ENCODE data around the gene KLHL13. TPM values are rescaled to one million over a fixed set of nuclear protein-coding genes. Genes with fewer than 3 reads are reported as not detected.

Gene KLHL13
- total RNA-seq, 1 experiment from 2014 or later, result 4.2 TPM

DNA sequence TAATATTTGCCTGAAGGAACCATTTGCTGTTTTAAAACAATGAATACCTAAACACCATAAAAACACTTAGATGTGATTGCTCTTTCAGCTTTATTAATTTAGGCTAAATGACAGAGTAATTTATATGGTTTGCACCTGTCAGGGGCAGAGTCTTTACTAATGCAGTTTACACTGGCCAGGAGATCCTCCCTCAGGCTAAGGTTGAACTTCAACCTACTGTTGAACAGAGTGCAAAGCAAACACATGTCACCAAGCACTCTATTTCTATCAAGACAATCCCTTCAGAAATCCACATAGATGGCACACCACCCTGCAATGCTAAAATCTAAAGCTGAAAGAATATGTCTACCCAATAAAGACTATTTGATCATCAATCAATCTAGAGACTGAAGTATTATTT lies 147.3 kb downstream of the KLHL13 start:
- Histone ChIP-seq H3K9ac (ENCODE audit: low read length) (no peak overlapping the region), H3K36me3 (ENCODE audit: control insufficient read depth in 1 of 2, insufficient read depth in 2 of 2, low read length in 2 of 2) (no peaks in the 10 kb centered on the region), H3K4me2 (ENCODE audit: low read length) (no peak overlapping the region), H3K27ac (ENCODE audit: low read depth, low read length) (no peak overlapping the region), H2AFZ (ENCODE audit: low read depth, low read length, poor library complexity, severe bottlenecking) (no peak overlapping the region), H4K20me1 (ENCODE audit: insufficient read depth) (no peaks in the 10 kb centered on the region), H3K4me1 (ENCODE audit: control insufficient read depth in 1 of 2, insufficient read depth in 2 of 2, low read length in 2 of 2) (no peaks in the 10 kb centered on the region), H3K4me3 (replicated peaks in 1 of 2; ENCODE audit: low read depth in 1 of 2, low read length in 2 of 2) (no peak overlapping the region), H3K9me2 (ENCODE audit: insufficient read depth) (no peaks in the 10 kb centered on the region), H3K9me3 (ENCODE audit: control insufficient read depth in 1 of 2, insufficient read depth in 1 of 2, low read depth in 1 of 2, low read length in 2 of 2) (no peaks in the 10 kb centered on the region), H3K79me2 (ENCODE audit: insufficient read depth, low read length) (no peaks in the 10 kb centered on the region), H3K27me3 (ENCODE audit: insufficient read depth, low read length) (no peaks in the 10 kb centered on the region)
- ChIA-PET CTCF (no interaction called here), POLR2A (no interaction called here), RAD21 (ENCODE audit: low non-redundant PET in 1 of 2, low total read pairs in 2 of 2, uncharacterized antibody in 2 of 2, unreplicated experiment in 2 of 2) (no interaction called here)
- no peak for TF ChIP-seq POLR2AphosphoS5 (IDR thresholded peaks at IDR 0.05; ENCODE audit: low read depth, low read length)
- TF ChIP-seq EGR1 (IDR thresholded peaks at IDR 0.05; ENCODE audit: low read depth), result no peak
- intact Hi-C loops (cut with micrococcal nuclease), result no loop called here
- no peak for DNase-seq (ENCODE audit: low read depth, low spot score)
- no peak for ATAC-seq
- no TSS peak for BruUV-seq (replicated peaks)

DNA sequence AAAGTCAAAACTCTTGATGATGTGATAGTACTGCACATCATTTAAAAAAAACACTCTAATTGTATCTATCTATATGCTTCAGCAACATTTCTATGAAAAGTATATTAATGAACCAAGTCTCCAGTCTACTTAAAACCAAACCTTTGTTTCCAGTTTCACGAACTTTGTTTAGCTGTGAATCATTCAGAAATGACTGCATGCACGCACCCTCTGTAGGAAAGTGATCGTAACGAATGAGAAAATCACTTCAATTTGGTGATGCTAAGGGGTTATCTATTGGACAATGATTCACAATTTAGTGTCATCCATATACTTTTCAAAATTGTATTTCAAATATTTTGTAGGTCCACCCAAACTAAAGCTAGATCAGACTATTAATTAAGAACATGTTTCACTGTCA lies 157.6 kb downstream of the KLHL13 start:
- BruUV-seq (replicated peaks), result no TSS peak

More for the DNA sequence above, 157.6 kb downstream of the KLHL13 start:
- no peak for TF ChIP-seq EGR1 (IDR thresholded peaks at IDR 0.05; ENCODE audit: low read depth)
- no peak for TF ChIP-seq EZH2 (IDR thresholded peaks at IDR 0.05)
- no peak for TF ChIP-seq ZFX (IDR thresholded peaks at IDR 0.05)
- TF ChIP-seq, protein P1, sequence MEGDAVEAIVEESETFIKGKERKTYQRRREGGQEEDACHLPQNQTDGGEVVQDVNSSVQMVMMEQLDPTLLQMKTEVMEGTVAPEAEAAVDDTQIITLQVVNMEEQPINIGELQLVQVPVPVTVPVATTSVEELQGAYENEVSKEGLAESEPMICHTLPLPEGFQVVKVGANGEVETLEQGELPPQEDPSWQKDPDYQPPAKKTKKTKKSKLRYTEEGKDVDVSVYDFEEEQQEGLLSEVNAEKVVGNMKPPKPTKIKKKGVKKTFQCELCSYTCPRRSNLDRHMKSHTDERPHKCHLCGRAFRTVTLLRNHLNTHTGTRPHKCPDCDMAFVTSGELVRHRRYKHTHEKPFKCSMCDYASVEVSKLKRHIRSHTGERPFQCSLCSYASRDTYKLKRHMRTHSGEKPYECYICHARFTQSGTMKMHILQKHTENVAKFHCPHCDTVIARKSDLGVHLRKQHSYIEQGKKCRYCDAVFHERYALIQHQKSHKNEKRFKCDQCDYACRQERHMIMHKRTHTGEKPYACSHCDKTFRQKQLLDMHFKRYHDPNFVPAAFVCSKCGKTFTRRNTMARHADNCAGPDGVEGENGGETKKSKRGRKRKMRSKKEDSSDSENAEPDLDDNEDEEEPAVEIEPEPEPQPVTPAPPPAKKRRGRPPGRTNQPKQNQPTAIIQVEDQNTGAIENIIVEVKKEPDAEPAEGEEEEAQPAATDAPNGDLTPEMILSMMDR (IDR thresholded peaks at IDR 0.05 in 2 of 3, conservative IDR thresholded peaks at IDR 0.05 in 1 of 3; ENCODE audit: borderline replicate concordance in 1 of 3, insufficient read depth in 1 of 3, low read depth in 2 of 3, low read length in 2 of 3), result no peak
- no peak for TF ChIP-seq CEBPB (IDR thresholded peaks at IDR 0.05; ENCODE audit: low read depth)
- no peak for TF ChIP-seq SP1 (IDR thresholded peaks at IDR 0.05; ENCODE audit: low read depth)
- TF ChIP-seq SRF (IDR thresholded peaks at IDR 0.05; ENCODE audit: low read depth), result no peak
- TF ChIP-seq, protein P2, sequence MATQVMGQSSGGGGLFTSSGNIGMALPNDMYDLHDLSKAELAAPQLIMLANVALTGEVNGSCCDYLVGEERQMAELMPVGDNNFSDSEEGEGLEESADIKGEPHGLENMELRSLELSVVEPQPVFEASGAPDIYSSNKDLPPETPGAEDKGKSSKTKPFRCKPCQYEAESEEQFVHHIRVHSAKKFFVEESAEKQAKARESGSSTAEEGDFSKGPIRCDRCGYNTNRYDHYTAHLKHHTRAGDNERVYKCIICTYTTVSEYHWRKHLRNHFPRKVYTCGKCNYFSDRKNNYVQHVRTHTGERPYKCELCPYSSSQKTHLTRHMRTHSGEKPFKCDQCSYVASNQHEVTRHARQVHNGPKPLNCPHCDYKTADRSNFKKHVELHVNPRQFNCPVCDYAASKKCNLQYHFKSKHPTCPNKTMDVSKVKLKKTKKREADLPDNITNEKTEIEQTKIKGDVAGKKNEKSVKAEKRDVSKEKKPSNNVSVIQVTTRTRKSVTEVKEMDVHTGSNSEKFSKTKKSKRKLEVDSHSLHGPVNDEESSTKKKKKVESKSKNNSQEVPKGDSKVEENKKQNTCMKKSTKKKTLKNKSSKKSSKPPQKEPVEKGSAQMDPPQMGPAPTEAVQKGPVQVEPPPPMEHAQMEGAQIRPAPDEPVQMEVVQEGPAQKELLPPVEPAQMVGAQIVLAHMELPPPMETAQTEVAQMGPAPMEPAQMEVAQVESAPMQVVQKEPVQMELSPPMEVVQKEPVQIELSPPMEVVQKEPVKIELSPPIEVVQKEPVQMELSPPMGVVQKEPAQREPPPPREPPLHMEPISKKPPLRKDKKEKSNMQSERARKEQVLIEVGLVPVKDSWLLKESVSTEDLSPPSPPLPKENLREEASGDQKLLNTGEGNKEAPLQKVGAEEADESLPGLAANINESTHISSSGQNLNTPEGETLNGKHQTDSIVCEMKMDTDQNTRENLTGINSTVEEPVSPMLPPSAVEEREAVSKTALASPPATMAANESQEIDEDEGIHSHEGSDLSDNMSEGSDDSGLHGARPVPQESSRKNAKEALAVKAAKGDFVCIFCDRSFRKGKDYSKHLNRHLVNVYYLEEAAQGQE (IDR thresholded peaks at IDR 0.05; ENCODE audit: low read depth), result no peak
- DNase-seq (ENCODE audit: low read depth, low spot score), result no peak
- Histone ChIP-seq H3K36me3 (ENCODE audit: control insufficient read depth in 1 of 2, insufficient read depth in 2 of 2, low read length in 2 of 2) (no peaks in the 10 kb centered on the region), H4K20me1 (ENCODE audit: insufficient read depth) (no peaks in the 10 kb centered on the region), H3K9me3 (ENCODE audit: control insufficient read depth in 1 of 2, insufficient read depth in 1 of 2, low read depth in 1 of 2, low read length in 2 of 2) (no peaks in the 10 kb centered on the region), H2AFZ (ENCODE audit: low read depth, low read length, poor library complexity, severe bottlenecking) (no peak overlapping the region), H3K4me1 (ENCODE audit: control insufficient read depth in 1 of 2, insufficient read depth in 2 of 2, low read length in 2 of 2) (no peaks in the 10 kb centered on the region), H3K4me2 (ENCODE audit: low read length) (no peak overlapping the region), H3K4me3 (replicated peaks in 1 of 2; ENCODE audit: low read depth in 1 of 2, low read length in 2 of 2) (no peak overlapping the region), H3K27me3 (ENCODE audit: insufficient read depth, low read length) (no peaks in the 10 kb centered on the region), H3K79me2 (ENCODE audit: insufficient read depth, low read length) (no peaks in the 10 kb centered on the region), H3K27ac (ENCODE audit: low read depth, low read length) (no peak overlapping the region), H3K9ac (ENCODE audit: low read length) (no peak overlapping the region), H3K9me2 (ENCODE audit: insufficient read depth) (no peaks in the 10 kb centered on the region)
- ChIA-PET CTCF (no interaction called here), POLR2A (no interaction called here), RAD21 (ENCODE audit: low non-redundant PET in 1 of 2, low total read pairs in 2 of 2, uncharacterized antibody in 2 of 2, unreplicated experiment in 2 of 2) (no interaction called here)
- no peak for ATAC-seq
- intact Hi-C loops (cut with micrococcal nuclease), result no loop called here

All from HCT116 (cell line).